ENCODE data around the gene B3GAT1. TPM values are rescaled to one million over a fixed set of nuclear protein-coding genes. Genes with fewer than 3 reads are reported as not detected.
"Not testable (repeated sequence)": the region's sequence is repeated elsewhere in the genome, so short reads cannot be mapped to it uniquely, and the experiment has no call there.

B3GAT1 gene
- total RNA-seq, 1 experiment from 2014 or later, result 0.10 TPM

DNA sequence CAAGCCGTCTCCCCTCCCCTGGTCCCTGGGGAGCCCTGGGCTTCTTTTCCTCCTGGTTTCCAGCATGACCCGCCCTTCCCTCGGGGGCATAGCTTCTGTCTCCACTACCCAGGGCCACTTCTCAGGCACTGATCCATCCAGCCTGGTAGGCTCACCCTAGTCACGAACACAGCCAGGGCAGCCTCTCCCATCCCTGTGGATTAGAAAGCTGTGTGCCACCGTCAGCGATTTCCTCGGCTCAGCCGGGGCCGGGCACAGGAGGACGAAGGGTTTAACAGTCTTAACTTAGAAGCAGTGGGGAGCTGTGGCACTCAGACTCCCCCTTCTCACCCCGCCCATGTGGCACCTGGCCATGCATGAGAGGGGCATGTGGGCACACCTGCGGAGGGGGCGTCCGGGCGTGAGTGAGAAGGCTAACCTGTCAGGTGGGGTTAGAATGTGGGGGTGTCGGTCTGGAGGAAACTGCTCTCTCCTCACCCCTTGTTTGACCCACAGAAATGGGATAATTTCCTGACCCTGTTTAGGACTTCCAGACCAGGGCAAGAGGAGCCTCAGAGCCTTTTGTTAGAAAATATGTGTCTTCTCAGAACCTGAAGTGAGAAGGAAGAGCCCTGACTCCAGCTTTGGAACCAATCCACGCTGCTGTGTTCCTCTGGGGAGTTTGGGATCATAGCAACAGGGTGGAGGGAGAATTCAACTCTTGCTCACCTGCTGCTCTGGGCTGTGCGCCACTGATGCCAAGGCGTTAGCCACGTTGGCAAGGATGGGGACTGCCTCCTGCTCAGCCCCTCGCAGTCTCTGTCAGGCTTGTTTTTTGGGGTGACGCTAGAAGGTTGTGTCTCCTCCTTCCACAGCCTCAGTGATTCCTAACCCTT lies 65.7 kb downstream of the B3GAT1 start:
- H3K27me3 ChIP-seq (ENCODE audit: control insufficient read depth, insufficient read depth, low read length), result no peaks in the 10 kb centered on the region
- H3K27ac ChIP-seq (ENCODE audit: low read length), result no peak overlapping the region
- H3K36me3 ChIP-seq (ENCODE audit: control insufficient read depth, insufficient read depth, low read length), result no peaks in the 10 kb centered on the region
- DNase-seq (ENCODE audit: low read depth, low spot score), result no peak
- in situ Hi-C loops (cut with HindIII; ENCODE audit: low pct_unique_long_range_greater_than_20kb, low sequenced_read_pairs) (no loop called here), intact Hi-C loops (cut with micrococcal nuclease; ENCODE audit: unreplicated experiment) (no loop called here)
- BruUV-seq (replicated peaks), result no TSS peak
- TF ChIP-seq, protein P1, sequence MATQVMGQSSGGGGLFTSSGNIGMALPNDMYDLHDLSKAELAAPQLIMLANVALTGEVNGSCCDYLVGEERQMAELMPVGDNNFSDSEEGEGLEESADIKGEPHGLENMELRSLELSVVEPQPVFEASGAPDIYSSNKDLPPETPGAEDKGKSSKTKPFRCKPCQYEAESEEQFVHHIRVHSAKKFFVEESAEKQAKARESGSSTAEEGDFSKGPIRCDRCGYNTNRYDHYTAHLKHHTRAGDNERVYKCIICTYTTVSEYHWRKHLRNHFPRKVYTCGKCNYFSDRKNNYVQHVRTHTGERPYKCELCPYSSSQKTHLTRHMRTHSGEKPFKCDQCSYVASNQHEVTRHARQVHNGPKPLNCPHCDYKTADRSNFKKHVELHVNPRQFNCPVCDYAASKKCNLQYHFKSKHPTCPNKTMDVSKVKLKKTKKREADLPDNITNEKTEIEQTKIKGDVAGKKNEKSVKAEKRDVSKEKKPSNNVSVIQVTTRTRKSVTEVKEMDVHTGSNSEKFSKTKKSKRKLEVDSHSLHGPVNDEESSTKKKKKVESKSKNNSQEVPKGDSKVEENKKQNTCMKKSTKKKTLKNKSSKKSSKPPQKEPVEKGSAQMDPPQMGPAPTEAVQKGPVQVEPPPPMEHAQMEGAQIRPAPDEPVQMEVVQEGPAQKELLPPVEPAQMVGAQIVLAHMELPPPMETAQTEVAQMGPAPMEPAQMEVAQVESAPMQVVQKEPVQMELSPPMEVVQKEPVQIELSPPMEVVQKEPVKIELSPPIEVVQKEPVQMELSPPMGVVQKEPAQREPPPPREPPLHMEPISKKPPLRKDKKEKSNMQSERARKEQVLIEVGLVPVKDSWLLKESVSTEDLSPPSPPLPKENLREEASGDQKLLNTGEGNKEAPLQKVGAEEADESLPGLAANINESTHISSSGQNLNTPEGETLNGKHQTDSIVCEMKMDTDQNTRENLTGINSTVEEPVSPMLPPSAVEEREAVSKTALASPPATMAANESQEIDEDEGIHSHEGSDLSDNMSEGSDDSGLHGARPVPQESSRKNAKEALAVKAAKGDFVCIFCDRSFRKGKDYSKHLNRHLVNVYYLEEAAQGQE (IDR thresholded peaks at IDR 0.05; ENCODE audit: insufficient read depth in 1 of 2, low read depth in 2 of 2, low read length in 1 of 2), result no peak
- TF ChIP-seq SIN3A (IDR thresholded peaks at IDR 0.05; ENCODE audit: borderline replicate concordance, insufficient read depth, low read depth, low read length) (no peak), POLR2AphosphoS5 (IDR thresholded peaks at IDR 0.05; ENCODE audit: low read depth, low read length) (no peak), TCF7L2 (IDR thresholded peaks at IDR 0.05; ENCODE audit: low read depth, low read length) (no peak)
- TF ChIP-seq, protein P2, sequence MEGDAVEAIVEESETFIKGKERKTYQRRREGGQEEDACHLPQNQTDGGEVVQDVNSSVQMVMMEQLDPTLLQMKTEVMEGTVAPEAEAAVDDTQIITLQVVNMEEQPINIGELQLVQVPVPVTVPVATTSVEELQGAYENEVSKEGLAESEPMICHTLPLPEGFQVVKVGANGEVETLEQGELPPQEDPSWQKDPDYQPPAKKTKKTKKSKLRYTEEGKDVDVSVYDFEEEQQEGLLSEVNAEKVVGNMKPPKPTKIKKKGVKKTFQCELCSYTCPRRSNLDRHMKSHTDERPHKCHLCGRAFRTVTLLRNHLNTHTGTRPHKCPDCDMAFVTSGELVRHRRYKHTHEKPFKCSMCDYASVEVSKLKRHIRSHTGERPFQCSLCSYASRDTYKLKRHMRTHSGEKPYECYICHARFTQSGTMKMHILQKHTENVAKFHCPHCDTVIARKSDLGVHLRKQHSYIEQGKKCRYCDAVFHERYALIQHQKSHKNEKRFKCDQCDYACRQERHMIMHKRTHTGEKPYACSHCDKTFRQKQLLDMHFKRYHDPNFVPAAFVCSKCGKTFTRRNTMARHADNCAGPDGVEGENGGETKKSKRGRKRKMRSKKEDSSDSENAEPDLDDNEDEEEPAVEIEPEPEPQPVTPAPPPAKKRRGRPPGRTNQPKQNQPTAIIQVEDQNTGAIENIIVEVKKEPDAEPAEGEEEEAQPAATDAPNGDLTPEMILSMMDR (IDR thresholded peaks at IDR 0.05), result no peak
- CTCF ChIA-PET, result no interaction called here
- POLR2A ChIA-PET, result no interaction called here
- H3K9me3 ChIP-seq (ENCODE audit: control insufficient read depth, insufficient read depth, low read depth, low read length), result no peaks in the 10 kb centered on the region
- H3K4me3 ChIP-seq (ENCODE audit: low read depth in 2 of 2, low read length in 2 of 2), result no peak overlapping the region
- H3K4me1 ChIP-seq (ENCODE audit: control insufficient read depth, insufficient read depth, low read length), result no peaks in the 10 kb centered on the region
- ATAC-seq, result no peak

- Histone ChIP-seq H3K4me1 (ENCODE audit: control insufficient read depth, insufficient read depth, low read length) (no peaks in the 10 kb centered on the region), H3K27ac (ENCODE audit: low read length) (no peak overlapping the region), H3K27me3 (ENCODE audit: control insufficient read depth, insufficient read depth, low read length) (no peaks in the 10 kb centered on the region), H3K9me3 (ENCODE audit: control insufficient read depth, insufficient read depth, low read depth, low read length) (no peaks in the 10 kb centered on the region), H3K36me3 (ENCODE audit: control insufficient read depth, insufficient read depth, low read length) (no peaks in the 10 kb centered on the region), H3K4me3 (ENCODE audit: low read depth in 2 of 2, low read length in 2 of 2) (no peak overlapping the region)
- ATAC-seq, result no peak
- TF ChIP-seq POLR2AphosphoS5 (IDR thresholded peaks at IDR 0.05; ENCODE audit: low read depth, low read length), result no peak
- TF ChIP-seq, protein P2 (IDR thresholded peaks at IDR 0.05), result no peak
- TF ChIP-seq, protein P1 (IDR thresholded peaks at IDR 0.05; ENCODE audit: insufficient read depth in 1 of 2, low read depth in 2 of 2, low read length in 1 of 2), result no peak
- no peak for TF ChIP-seq TCF7L2 (IDR thresholded peaks at IDR 0.05; ENCODE audit: low read depth, low read length)
- TF ChIP-seq SIN3A (IDR thresholded peaks at IDR 0.05; ENCODE audit: borderline replicate concordance, insufficient read depth, low read depth, low read length), result no peak
- POLR2A ChIA-PET, result no interaction called here
- intact Hi-C loops (cut with micrococcal nuclease; ENCODE audit: unreplicated experiment), result no loop called here
- CTCF ChIA-PET, result no interaction called here
- no peak for DNase-seq (ENCODE audit: low read depth, low spot score)
- in situ Hi-C loops (cut with HindIII; ENCODE audit: low pct_unique_long_range_greater_than_20kb, low sequenced_read_pairs), result no loop called here
- no TSS peak for BruUV-seq (replicated peaks)
These were observed 66.8 kb downstream of the B3GAT1 start for GRCh38 chr11:134345237-134345550.

- H3K27ac ChIP-seq (ENCODE audit: low read length); H3K36me3 ChIP-seq (ENCODE audit: control insufficient read depth, insufficient read depth, low read length); H3K4me1 ChIP-seq (ENCODE audit: control insufficient read depth, insufficient read depth, low read length); H3K9me3 ChIP-seq (ENCODE audit: control insufficient read depth, insufficient read depth, low read depth, low read length); H3K27me3 ChIP-seq (ENCODE audit: control insufficient read depth, insufficient read depth, low read length); DNase-seq (ENCODE audit: low read depth, low spot score); POLR2A ChIA-PET; intact Hi-C loops (cut with micrococcal nuclease; ENCODE audit: unreplicated experiment); CTCF ChIA-PET; in situ Hi-C loops (cut with HindIII; ENCODE audit: low pct_unique_long_range_greater_than_20kb, low sequenced_read_pairs); BruUV-seq (replicated peaks); H3K4me3 ChIP-seq (ENCODE audit: low read depth in 2 of 2, low read length in 2 of 2); ATAC-seq: not testable (repeated sequence)
These were observed 67.4 kb downstream of the B3GAT1 start for GRCh38 chr11:134344497-134345236.
